Measurements from ENCODE around the gene XYLT2. TPM values are rescaled to one million over a fixed set of nuclear protein-coding genes. Genes with fewer than 3 reads are reported as not detected.
"Not testable (repeated sequence)": the region's sequence is repeated elsewhere in the genome, so short reads cannot be mapped to it uniquely, and the experiment has no call there.

The XYLT2 gene
- total RNA-seq, 1 experiment from 2014 or later = 75.8 TPM

DNA sequence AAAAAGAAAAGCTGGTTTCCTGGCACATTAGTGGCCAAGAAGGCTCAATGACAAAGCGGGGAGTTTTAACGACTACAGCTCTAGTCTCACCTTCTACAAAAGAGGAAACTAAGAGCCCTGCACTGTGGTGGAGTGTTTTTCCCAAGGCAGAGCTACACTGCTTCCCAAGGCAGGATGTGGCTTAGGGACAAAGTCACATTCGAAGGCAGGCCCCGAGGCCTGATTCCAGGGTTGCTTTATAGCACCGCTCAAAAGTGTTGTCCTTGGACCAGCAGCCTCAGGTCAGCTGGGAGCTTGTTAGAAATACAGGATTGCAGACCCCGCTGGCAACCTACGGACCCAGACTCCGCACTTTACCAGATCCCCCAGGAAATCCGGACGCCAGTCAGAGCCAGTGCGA, 47.9 kb upstream of the XYLT2 start:
- Mint-ChIP-seq H3K27me3 (ENCODE audit: insufficient read depth, unreplicated experiment) (no peaks in the 10 kb centered on the region), H3K9me3 (ENCODE audit: unreplicated experiment) (no peaks in the 10 kb centered on the region), H3K4me3 (ENCODE audit: unreplicated experiment) (no peak overlapping the region), H3K4me1 (ENCODE audit: low read depth, unreplicated experiment) (peaks cover 12% of the 10 kb centered on the region), H3K27ac (ENCODE audit: unreplicated experiment) (no peak overlapping the region), H3K36me3 (ENCODE audit: insufficient read depth, unreplicated experiment) (no peaks in the 10 kb centered on the region)
- Histone ChIP-seq H3K27me3 (replicated peaks; ENCODE audit: control insufficient read depth, insufficient read depth, low read length) (no peaks in the 10 kb centered on the region), H3K4me3 (ENCODE audit: low read depth, low read length) (no peak overlapping the region), H3K36me3 (ENCODE audit: control insufficient read depth, insufficient read depth, low read length) (no peaks in the 10 kb centered on the region), H3K9me3 (no peaks in the 10 kb centered on the region), H3K4me1 (peaks cover 5% of the 10 kb centered on the region; the same call in 1 of the 2 replicates)
- BruUV-seq (replicated peaks) = no TSS peak
- POLR2A ChIA-PET = no interaction called here
- intact Hi-C loops (cut with micrococcal nuclease; ENCODE audit: unreplicated experiment) = loop anchor here (5.0 kb wide), 1 partner anchor 206 kb away; no protein-coding TSS in a partner anchor
- CTCF ChIA-PET = interaction anchor here (0.6 to 8.1 kb wide), 18 partner anchors 8 to 408 kb away, joined by 3 to 135 read pairs (median 4); partner anchors contain the start of genes COL1A1 and TMEM92
- TF ChIP-seq, protein P1, sequence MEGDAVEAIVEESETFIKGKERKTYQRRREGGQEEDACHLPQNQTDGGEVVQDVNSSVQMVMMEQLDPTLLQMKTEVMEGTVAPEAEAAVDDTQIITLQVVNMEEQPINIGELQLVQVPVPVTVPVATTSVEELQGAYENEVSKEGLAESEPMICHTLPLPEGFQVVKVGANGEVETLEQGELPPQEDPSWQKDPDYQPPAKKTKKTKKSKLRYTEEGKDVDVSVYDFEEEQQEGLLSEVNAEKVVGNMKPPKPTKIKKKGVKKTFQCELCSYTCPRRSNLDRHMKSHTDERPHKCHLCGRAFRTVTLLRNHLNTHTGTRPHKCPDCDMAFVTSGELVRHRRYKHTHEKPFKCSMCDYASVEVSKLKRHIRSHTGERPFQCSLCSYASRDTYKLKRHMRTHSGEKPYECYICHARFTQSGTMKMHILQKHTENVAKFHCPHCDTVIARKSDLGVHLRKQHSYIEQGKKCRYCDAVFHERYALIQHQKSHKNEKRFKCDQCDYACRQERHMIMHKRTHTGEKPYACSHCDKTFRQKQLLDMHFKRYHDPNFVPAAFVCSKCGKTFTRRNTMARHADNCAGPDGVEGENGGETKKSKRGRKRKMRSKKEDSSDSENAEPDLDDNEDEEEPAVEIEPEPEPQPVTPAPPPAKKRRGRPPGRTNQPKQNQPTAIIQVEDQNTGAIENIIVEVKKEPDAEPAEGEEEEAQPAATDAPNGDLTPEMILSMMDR (IDR thresholded peaks at IDR 0.05; ENCODE audit: insufficient read depth in 1 of 2, low read depth in 1 of 2, low read length in 1 of 2, severe bottlenecking in 1 of 2, unreplicated experiment in 1 of 2) = no peak
- no peak for DNase-seq

DNA sequence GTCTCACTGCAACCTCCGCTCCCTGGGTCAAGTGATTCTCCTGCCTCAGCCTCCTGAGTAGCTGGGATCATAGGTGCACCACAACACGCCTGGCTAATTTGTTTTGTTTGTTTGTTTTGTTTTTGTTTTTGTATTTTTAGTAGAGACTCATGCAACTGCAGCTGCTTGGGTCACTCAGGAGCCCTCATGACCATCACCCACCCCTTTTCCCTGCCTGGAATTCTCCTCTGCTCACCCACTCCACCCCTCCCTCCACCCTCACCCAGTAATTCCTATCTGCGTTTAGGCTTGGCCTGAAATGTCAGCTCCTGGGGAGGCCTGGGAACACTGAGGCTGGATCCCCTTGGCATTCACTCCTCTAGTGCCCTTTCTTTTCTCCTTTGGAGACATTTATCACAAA, 46.1 kb upstream of the XYLT2 start:
- Histone ChIP-seq H3K4me3 (ENCODE audit: low read depth, low read length) (no peak overlapping the region), H3K9me3 (no peaks in the 10 kb centered on the region), H3K27me3 (replicated peaks; ENCODE audit: control insufficient read depth, insufficient read depth, low read length) (no peaks in the 10 kb centered on the region), H3K36me3 (ENCODE audit: control insufficient read depth, insufficient read depth, low read length) (no peaks in the 10 kb centered on the region), H3K4me1 (peaks cover 5% of the 10 kb centered on the region; the same call in 1 of the 2 replicates)
- Mint-ChIP-seq H3K4me1 (ENCODE audit: low read depth, unreplicated experiment) (peaks cover 14% of the 10 kb centered on the region), H3K9me3 (ENCODE audit: unreplicated experiment) (no peaks in the 10 kb centered on the region), H3K27ac (ENCODE audit: unreplicated experiment) (no peak overlapping the region), H3K27me3 (ENCODE audit: insufficient read depth, unreplicated experiment) (no peaks in the 10 kb centered on the region), H3K4me3 (ENCODE audit: unreplicated experiment) (no peak overlapping the region), H3K36me3 (ENCODE audit: insufficient read depth, unreplicated experiment) (no peaks in the 10 kb centered on the region)
- POLR2A ChIA-PET = no interaction called here
- intact Hi-C loops (cut with micrococcal nuclease; ENCODE audit: unreplicated experiment) = loop anchor here (5.0 kb wide), 1 partner anchor 207 kb away; no protein-coding TSS in a partner anchor
- no TSS peak for BruUV-seq (replicated peaks)
- TF ChIP-seq, protein P1 (IDR thresholded peaks at IDR 0.05; ENCODE audit: insufficient read depth in 1 of 2, low read depth in 1 of 2, low read length in 1 of 2, severe bottlenecking in 1 of 2, unreplicated experiment in 1 of 2) = no peak
- CTCF ChIA-PET = interaction anchor here (8.1 kb wide), 1 partner anchor 99 kb away, joined by 135 read pairs; the partner anchor contains the start of gene COL1A1
- DNase-seq = no peak

DNA sequence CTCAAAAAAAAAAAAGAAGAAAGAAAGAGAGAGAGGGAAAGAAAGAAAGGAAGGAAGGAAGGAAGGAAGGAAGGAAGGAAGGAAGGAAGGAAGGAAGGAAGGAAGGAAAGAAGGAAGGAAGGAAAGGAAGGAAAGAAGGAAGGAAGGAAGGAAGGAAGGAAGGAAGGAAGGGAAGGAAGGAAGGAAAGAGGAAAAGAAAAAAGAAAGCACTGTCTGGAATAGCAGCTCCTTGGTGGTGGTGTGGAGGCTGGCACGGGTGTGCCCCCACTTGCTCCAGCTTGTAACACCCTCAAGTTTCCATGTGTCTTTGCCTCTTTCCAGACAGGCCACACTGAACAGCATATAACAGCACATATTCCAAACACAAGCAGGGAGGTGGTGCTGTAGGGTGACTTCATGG, 45.1 kb upstream of the XYLT2 start:
- intact Hi-C loops (cut with micrococcal nuclease; ENCODE audit: unreplicated experiment); H3K36me3 Mint-ChIP-seq (ENCODE audit: insufficient read depth, unreplicated experiment); H3K36me3 ChIP-seq (ENCODE audit: control insufficient read depth, insufficient read depth, low read length); H3K27ac Mint-ChIP-seq (ENCODE audit: unreplicated experiment); POLR2A ChIA-PET; H3K27me3 Mint-ChIP-seq (ENCODE audit: insufficient read depth, unreplicated experiment); H3K27me3 ChIP-seq (replicated peaks; ENCODE audit: control insufficient read depth, insufficient read depth, low read length); H3K4me3 Mint-ChIP-seq (ENCODE audit: unreplicated experiment); BruUV-seq (replicated peaks); H3K4me3 ChIP-seq (ENCODE audit: low read depth, low read length); H3K4me1 ChIP-seq; DNase-seq; H3K9me3 ChIP-seq; H3K9me3 Mint-ChIP-seq (ENCODE audit: unreplicated experiment): not testable (repeated sequence)
- CTCF ChIA-PET = interaction anchor here (0.7 to 8.1 kb wide), 4 partner anchors 86 to 155 kb away, joined by 3 to 135 read pairs (median 6); partner anchors contain the start of gene COL1A1
- peaks cover 20% of the 10 kb centered on the region for H3K4me1 Mint-ChIP-seq (ENCODE audit: low read depth, unreplicated experiment)

Measured in Caco-2 (cell line).